Choroid plexus epithelial cell (primary cell): ENCODE results near the gene CX3CL1.
A peak's percentile ranks its signal among the peaks of the same experiment; 100 is the strongest.

Experiments
- DNase-seq: peaks from one replicate; pipeline ENCODE4 v3.0.0-alpha.2; 2010; ENCODE audit warnings: low read depth
- H3K4me3 ChIP-seq: 2 replicates; pipeline ENCODE4 v1.5.1; 2011; ENCODE audit warnings: low read depth, mild to moderate bottlenecking, control low read depth, low read length, moderate library complexity
- TF ChIP-seq, protein P1 (sequence below): conservative IDR thresholded peaks from 2 replicates; pipeline ENCODE4 v1.5.1; 2011; ENCODE audit warnings: low read depth, mild to moderate bottlenecking, control low read depth, inconsistent platforms, low read length, moderate library complexity

Gene CX3CL1

DNA sequence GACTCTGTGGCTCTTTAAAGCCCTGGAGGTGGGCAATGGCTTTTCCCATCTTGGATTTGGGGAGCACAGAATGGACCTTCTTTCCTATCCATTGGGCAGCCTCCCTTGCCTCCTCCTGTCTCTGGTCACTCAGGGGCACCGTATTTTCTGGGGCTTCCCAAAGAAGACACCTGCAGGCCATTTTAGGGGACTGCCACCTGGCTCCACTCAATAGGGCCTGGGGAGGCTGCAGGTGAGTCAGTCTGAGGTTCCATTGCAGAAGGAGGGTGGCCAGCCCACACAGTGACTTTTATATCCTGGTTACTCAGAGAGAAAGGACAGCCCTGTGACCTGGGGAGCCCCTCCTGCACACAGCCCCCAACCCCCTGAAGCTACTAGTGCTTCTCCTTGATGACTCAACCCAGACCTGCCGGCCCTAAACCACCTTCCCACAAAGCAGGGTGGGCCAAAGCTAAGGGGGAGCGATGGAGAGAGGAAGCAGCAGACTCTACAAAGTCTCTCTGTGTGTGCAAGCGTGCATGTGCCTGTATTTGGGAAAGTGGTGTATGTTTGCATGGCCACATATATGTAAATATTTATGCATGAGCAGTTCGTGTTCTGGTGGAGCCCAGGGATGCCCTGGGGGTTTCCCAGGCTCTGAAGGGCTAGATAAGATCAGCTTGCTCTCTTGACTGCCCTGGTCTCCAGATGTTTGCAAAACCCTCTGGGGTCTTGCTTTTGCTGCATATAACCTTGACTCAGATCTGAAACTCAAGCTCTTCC lies 5.0 kb downstream of the CX3CL1 start:
- peak; percentile 11 for DNase-seq
- TF ChIP-seq, protein P1, sequence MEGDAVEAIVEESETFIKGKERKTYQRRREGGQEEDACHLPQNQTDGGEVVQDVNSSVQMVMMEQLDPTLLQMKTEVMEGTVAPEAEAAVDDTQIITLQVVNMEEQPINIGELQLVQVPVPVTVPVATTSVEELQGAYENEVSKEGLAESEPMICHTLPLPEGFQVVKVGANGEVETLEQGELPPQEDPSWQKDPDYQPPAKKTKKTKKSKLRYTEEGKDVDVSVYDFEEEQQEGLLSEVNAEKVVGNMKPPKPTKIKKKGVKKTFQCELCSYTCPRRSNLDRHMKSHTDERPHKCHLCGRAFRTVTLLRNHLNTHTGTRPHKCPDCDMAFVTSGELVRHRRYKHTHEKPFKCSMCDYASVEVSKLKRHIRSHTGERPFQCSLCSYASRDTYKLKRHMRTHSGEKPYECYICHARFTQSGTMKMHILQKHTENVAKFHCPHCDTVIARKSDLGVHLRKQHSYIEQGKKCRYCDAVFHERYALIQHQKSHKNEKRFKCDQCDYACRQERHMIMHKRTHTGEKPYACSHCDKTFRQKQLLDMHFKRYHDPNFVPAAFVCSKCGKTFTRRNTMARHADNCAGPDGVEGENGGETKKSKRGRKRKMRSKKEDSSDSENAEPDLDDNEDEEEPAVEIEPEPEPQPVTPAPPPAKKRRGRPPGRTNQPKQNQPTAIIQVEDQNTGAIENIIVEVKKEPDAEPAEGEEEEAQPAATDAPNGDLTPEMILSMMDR: no peak
- H3K4me3 ChIP-seq: no peak overlapping the region

DNA sequence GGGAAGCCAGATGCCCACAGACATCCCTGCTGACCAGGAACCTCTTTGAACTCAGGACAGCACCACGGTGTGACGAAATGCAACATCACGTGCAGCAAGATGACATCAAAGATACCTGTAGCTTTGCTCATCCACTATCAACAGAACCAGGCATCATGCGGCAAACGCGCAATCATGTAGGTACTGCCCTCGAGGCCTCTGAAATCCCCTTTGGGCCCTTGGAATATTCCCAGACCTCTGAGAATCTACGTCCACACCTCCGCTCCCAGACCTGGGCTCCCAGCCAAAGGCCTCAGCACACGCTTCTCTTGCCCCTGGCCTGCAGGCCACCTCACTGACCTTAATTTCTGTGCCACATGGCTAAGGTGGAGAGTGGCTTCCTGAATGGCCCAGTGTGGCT lies 7.3 kb downstream of the CX3CL1 start:
- TF ChIP-seq, protein P1: no peak
- DNase-seq: no peak
- H3K4me3 ChIP-seq: no peak overlapping the region

DNA sequence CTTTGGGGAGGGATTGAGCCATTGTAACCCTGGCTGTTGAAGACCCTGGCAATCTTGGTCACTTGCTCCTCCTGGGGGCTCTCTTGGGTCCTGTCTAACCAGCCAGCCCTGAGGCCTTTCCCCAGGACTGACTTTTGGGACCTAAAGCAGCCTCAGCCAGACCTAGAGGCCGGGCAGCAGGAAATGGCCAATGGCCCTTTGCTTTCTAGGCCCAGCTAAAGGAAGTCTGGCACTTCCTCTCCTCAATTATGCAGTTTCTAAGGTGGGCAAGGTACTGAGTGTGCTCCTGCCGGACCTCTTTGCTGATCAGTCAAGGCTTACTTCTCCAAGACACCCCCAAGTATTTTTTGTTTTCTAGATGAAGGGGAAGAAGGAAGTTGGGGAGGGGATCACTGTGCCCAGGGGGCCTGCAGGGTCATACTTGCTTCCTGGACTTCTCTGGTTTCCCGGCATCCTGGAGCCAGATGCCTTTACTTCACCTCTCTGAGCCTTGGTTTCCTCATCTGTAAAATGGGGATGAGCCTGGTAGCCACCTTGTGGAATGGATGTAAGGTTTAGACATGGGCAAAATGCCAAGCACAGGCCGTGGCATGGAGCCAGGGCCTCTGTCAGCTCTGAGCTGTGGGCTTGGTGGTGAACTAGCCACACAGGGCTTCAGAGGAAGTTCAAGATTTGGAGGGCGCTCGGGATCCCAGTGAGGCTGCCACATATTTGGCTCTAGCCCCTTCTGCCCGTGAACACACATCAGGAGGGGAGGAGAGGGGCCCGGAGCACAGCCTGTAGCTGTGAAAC lies 8.6 kb downstream of the CX3CL1 start:
- TF ChIP-seq, protein P1: no peak
- DNase-seq: peak; percentile 51
- no peak overlapping the region for H3K4me3 ChIP-seq

DNA sequence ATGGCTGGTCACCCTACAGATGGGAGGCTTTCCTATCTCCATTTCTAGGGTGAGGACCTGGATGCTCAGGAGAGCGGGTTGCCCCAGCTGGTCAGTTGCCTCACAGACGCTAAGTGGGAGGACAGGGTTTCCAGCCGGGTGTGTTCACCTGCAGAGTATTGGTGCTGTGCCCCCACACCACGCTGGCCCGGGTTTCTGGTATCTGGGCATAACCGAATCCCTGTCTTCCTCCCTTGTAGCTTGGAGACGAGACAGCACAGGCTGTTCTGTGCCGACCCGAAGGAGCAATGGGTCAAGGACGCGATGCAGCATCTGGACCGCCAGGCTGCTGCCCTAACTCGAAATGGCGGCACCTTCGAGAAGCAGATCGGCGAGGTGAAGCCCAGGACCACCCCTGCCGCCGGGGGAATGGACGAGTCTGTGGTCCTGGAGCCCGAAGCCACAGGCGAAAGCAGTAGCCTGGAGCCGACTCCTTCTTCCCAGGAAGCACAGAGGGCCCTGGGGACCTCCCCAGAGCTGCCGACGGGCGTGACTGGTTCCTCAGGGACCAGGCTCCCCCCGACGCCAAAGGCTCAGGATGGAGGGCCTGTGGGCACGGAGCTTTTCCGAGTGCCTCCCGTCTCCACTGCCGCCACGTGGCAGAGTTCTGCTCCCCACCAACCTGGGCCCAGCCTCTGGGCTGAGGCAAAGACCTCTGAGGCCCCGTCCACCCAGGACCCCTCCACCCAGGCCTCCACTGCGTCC lies 9.7 kb downstream of the CX3CL1 start:
- DNase-seq: no peak
- TF ChIP-seq, protein P1: no peak
- H3K4me3 ChIP-seq: no peak overlapping the region

DNA sequence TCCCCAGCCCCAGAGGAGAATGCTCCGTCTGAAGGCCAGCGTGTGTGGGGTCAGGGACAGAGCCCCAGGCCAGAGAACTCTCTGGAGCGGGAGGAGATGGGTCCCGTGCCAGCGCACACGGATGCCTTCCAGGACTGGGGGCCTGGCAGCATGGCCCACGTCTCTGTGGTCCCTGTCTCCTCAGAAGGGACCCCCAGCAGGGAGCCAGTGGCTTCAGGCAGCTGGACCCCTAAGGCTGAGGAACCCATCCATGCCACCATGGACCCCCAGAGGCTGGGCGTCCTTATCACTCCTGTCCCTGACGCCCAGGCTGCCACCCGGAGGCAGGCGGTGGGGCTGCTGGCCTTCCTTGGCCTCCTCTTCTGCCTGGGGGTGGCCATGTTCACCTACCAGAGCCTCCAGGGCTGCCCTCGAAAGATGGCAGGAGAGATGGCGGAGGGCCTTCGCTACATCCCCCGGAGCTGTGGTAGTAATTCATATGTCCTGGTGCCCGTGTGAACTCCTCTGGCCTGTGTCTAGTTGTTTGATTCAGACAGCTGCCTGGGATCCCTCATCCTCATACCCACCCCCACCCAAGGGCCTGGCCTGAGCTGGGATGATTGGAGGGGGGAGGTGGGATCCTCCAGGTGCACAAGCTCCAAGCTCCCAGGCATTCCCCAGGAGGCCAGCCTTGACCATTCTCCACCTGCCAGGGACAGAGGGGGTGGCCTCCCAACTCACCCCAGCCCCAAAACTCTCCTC lies 10.4 kb downstream of the CX3CL1 start:
- no peak for DNase-seq
- TF ChIP-seq, protein P1: no peak
- H3K4me3 ChIP-seq: no peak overlapping the region
